Tibial artery (tissue), 4 donors: ENCODE data around the gene CDH4.

ENCODE experiments used
- DNase-seq, 2 donors: peaks; one replicate each; pipeline ENCODE4 v3.0.0-alpha.2; 2019
- H3K27ac ChIP-seq, 2 donors: fragments of 200-600 bp; sonication (generic) in 1 of 2; 1 replicate in 1 of 2; 2 replicates in 1 of 2; pipeline ENCODE4 v1.5.1; 2018 to 2019; ENCODE audit warnings: mild to moderate bottlenecking in 1 of 2
- H3K27me3 ChIP-seq, 2 donors: fragments of 200-600 bp; sonication (generic) in 1 of 2; one replicate each; pipeline versions ENCODE4 v1.5.1 to v1.6.0; 2016 to 2019
- H3K36me3 ChIP-seq, 3 donors: fragments of 200-600 bp; sonication (generic) in 2 of 3; one replicate each; pipeline ENCODE4 v1.5.1; 2016 to 2019; ENCODE audit warnings: mild to moderate bottlenecking in 2 of 3
- H3K4me1 ChIP-seq, 4 donors: fragments of 200-600 bp; sonication (generic) in 2 of 4; 1 replicate in 3 of 4; 2 replicates in 1 of 4; pipeline ENCODE4 v1.5.1; 2016 to 2019
- H3K4me3 ChIP-seq, 2 donors: fragments of 200-600 bp; sonication (generic) in 1 of 2; 1 replicate in 1 of 2; 2 replicates in 1 of 2; pipeline ENCODE4 v1.5.1; 2018 to 2019; ENCODE audit warnings: mild to moderate bottlenecking in 2 of 2
- H3K9me3 ChIP-seq, 3 donors: fragments of 200-600 bp; sonication (generic) in 1 of 3; one replicate each; pipeline ENCODE4 v1.5.1; 2016 to 2019
- intact Hi-C: fragments of 100-400 bp; cut with DNase I; formaldehyde crosslinking; loops from one replicate; pipeline ENCODE4 v1.15.0; 2023; ENCODE audit warnings: low total_unique reads
- TF ChIP-seq, protein P1 (sequence below), 2 experiments: fragments of 200-600 bp in 1 of 2; fragments of 450-650 bp in 1 of 2; IDR thresholded peaks; one replicate each; pipeline ENCODE4 v1.5.1; 2017 to 2019; ENCODE audit warnings: antibody characterized with exemption in 2 of 2, mild to moderate bottlenecking in 1 of 2, moderate library complexity in 1 of 2

CDH4 gene

DNA sequence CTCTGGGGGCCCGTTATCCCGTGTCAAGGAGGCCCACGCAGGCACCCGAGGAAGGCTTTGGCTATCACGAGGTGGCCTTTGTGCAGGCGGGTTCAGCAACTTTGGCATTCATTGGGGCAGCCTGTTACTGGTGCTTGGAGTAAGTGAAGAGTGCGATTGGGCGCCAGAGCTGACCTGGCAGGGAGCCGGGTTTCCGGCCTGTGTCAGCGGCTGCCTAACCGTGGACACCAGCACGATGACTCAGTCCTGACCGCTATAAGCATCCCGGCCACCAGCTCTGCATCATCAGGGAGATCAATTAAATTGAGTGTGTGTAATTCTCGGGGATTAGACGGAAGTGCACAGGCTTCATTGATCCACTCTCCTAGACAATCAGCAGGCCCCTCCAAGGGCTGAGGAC lies 45.9 kb downstream of the CDH4 start:
- DNase-seq, result no peak
- intact Hi-C loops, result no loop called here
- no peaks in the 10 kb centered on the region for H3K9me3 ChIP-seq
- H3K4me1 ChIP-seq, result no peaks in the 10 kb centered on the region
- no peak overlapping the region for H3K4me3 ChIP-seq
- peaks cover 0 to 21% of the 10 kb centered on the region in 2 donors for H3K27me3 ChIP-seq
- H3K36me3 ChIP-seq, result no peaks in the 10 kb centered on the region
- TF ChIP-seq, protein P1, sequence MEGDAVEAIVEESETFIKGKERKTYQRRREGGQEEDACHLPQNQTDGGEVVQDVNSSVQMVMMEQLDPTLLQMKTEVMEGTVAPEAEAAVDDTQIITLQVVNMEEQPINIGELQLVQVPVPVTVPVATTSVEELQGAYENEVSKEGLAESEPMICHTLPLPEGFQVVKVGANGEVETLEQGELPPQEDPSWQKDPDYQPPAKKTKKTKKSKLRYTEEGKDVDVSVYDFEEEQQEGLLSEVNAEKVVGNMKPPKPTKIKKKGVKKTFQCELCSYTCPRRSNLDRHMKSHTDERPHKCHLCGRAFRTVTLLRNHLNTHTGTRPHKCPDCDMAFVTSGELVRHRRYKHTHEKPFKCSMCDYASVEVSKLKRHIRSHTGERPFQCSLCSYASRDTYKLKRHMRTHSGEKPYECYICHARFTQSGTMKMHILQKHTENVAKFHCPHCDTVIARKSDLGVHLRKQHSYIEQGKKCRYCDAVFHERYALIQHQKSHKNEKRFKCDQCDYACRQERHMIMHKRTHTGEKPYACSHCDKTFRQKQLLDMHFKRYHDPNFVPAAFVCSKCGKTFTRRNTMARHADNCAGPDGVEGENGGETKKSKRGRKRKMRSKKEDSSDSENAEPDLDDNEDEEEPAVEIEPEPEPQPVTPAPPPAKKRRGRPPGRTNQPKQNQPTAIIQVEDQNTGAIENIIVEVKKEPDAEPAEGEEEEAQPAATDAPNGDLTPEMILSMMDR (IDR thresholded peaks at IDR 0.05), result no peak
- H3K27ac ChIP-seq, result no peak overlapping the region

DNA sequence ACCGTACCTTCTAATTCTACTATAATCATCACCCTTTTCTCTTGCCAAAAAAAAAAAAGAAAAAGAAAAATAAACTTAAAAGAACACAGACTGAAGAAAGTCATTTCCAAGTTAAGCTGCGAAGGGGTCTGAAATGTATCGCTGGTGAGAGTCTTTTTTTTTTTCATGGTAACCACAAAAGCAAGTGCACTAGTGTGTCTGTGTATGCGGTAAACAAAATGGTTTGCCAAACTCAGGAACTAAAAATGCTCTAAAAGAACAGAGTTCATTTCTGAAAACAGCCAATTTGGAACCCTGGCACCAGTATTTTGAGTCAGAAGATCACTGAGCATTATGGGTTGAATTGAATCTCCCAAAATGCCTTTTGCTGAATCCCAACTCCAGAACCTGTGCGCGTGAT lies 46.6 kb downstream of the CDH4 start:
- no peak for DNase-seq
- peaks cover 0 to 19% of the 10 kb centered on the region in 2 donors for H3K27me3 ChIP-seq
- H3K36me3 ChIP-seq, result no peaks in the 10 kb centered on the region
- TF ChIP-seq, protein P1 (IDR thresholded peaks at IDR 0.05), result no peak
- H3K4me1 ChIP-seq, result no peaks in the 10 kb centered on the region
- no peaks in the 10 kb centered on the region for H3K9me3 ChIP-seq
- H3K4me3 ChIP-seq, result no peak overlapping the region
- intact Hi-C loops, result no loop called here
- no peak overlapping the region for H3K27ac ChIP-seq

DNA sequence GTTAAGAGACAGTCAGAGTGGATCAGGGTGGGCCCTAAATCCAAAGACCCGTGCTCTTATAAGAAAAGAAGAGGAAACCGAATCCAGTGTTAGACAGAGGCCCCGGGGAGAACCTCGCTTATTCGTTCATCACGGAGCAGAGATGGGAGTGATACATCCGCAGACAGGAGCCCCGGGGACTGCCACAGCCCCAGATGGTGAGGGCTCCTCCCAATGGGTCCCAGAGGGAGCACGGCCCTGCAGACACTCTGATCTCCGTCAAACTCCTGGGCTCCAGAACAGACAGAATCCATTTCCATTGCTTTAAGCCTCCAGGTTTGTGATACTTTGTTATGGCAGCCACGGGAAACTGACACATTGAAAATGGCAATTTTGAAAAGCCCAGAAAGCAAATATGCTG lies 47.0 kb downstream of the CDH4 start:
- TF ChIP-seq, protein P1 (IDR thresholded peaks at IDR 0.05), result no peak
- no peaks in the 10 kb centered on the region for H3K9me3 ChIP-seq
- DNase-seq, result no peak
- no peak overlapping the region for H3K27ac ChIP-seq
- peaks cover 0 to 19% of the 10 kb centered on the region in 2 donors for H3K27me3 ChIP-seq
- no peaks in the 10 kb centered on the region for H3K36me3 ChIP-seq
- no peaks in the 10 kb centered on the region for H3K4me1 ChIP-seq
- intact Hi-C loops, result no loop called here
- H3K4me3 ChIP-seq, result no peak overlapping the region

DNA sequence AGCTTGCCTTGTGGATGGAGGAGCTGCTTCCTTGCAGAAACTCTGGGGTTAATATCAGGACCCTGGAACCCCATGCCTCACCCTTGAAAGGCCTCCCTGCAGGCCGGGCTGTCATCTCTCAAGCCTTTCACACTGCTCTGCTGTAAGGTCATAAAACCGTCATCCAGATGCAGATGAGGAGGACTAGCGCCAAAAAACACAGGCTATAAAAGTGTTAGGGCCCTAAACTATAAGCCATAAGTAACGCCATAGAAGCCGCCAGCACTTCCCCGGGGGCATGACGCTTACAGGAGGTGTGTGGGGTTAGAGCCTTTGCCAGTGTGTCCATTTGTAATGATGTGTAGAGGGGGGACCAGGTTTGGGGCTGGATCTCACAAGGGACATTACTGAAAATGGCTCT lies 47.6 kb downstream of the CDH4 start:
- Histone ChIP-seq H3K4me1 (no peaks in the 10 kb centered on the region), H3K27me3 (peaks cover 0 to 15% of the 10 kb centered on the region in 2 donors), H3K36me3 (no peaks in the 10 kb centered on the region), H3K9me3 (no peaks in the 10 kb centered on the region), H3K4me3 (no peak overlapping the region), H3K27ac (no peak overlapping the region)
- TF ChIP-seq, protein P1 (IDR thresholded peaks at IDR 0.05), result no peak
- intact Hi-C loops, result no loop called here
- no peak for DNase-seq

DNA sequence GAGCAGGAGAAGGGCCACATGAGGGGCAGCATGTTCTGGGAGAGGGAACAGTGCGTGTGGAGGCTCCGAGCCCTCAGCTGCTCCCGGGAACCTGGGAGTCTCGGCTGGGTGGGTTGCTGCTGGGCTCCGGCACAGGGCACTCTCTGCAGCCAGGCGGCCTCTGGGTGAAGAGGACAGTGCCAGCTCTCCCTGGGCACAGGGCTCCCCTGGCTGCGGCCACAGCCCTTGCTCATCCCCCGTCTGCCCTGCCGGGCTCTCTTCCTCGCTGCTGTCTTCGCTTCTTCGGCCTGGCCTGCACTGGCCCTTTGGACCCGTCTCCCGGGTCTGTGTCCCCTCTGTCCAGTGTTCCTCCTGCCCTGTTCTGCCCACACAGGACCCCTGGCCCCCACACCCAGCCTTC lies 48.2 kb downstream of the CDH4 start:
- DNase-seq, result no peak
- TF ChIP-seq, protein P1 (IDR thresholded peaks at IDR 0.05), result no peak
- Histone ChIP-seq H3K36me3 (no peaks in the 10 kb centered on the region), H3K27ac (no peak overlapping the region), H3K4me1 (no peaks in the 10 kb centered on the region), H3K27me3 (peaks cover 0 to 14% of the 10 kb centered on the region in 2 donors), H3K9me3 (no peaks in the 10 kb centered on the region), H3K4me3 (no peak overlapping the region)
- intact Hi-C loops, result no loop called here

DNA sequence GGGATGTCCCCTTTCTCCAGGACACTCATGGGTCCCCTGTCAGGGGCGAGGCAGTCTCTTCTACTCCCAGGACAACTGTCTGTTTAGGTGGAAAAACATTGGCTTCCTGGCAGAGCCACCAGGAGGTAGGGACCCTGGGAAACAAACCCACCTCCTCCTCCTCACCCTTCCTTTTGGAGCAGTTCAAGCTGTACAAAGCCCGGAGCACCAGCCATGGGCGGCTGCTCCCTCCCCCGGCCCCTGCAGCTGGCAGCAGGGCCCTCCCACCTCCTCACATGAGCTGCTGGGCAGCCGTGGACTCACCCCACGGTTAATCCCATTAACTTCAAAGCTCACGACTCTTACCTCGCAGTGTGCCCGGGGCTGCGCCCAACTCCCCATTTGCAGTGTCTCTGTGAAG lies 48.6 kb downstream of the CDH4 start:
- TF ChIP-seq, protein P1 (IDR thresholded peaks at IDR 0.05), result no peak
- intact Hi-C loops, result no loop called here

More for the DNA sequence above, 48.6 kb downstream of the CDH4 start:
- no peaks in the 10 kb centered on the region for H3K36me3 ChIP-seq
- peaks cover 0 to 14% of the 10 kb centered on the region in 2 donors for H3K27me3 ChIP-seq
- no peaks in the 10 kb centered on the region for H3K9me3 ChIP-seq
- no peak overlapping the region for H3K27ac ChIP-seq
- H3K4me3 ChIP-seq, result no peak overlapping the region
- no peaks in the 10 kb centered on the region for H3K4me1 ChIP-seq
- no peak for DNase-seq
